Fibroblast of gingiva (primary cell): ENCODE data around the gene GHR.

Experiments used
- DNase-seq: peaks from one replicate; pipeline ENCODE4 v3.0.0-alpha.2; 2011; ENCODE audit warnings: low read depth

The GHR gene

GRCh38 chr5:42462083-42462482, 38.8 kb downstream of the GHR start:
- no peak for DNase-seq

- no peak for DNase-seq
Measured at GRCh38 chr5:42467572-42467971, 44.3 kb downstream of the GHR start.

- DNase-seq, result no peak
Measured at GRCh38 chr5:42467981-42468524, 44.8 kb downstream of the GHR start.

GRCh38 chr5:42483472-42484154, 60.4 kb downstream of the GHR start:
- DNase-seq, result no peak

GRCh38 chr5:42487077-42487476, 63.8 kb downstream of the GHR start:
- no peak for DNase-seq

- DNase-seq, result no peak
Measured at GRCh38 chr5:42487821-42488220, 64.6 kb downstream of the GHR start.

- DNase-seq, result no peak
Measured at GRCh38 chr5:42490831-42491230, 67.6 kb downstream of the GHR start.

GRCh38 chr5:42491699-42492098, 68.5 kb downstream of the GHR start:
- DNase-seq, result no peak

- DNase-seq, result no peak
Measured at GRCh38 chr5:42492974-42493373, 69.7 kb downstream of the GHR start.

GRCh38 chr5:42494414-42494813, 71.2 kb downstream of the GHR start:
- no peak for DNase-seq

- peak; percentile 34 for DNase-seq
Measured at GRCh38 chr5:42495914-42496313, 72.7 kb downstream of the GHR start.

- DNase-seq, result peak; percentile 20
Measured at GRCh38 chr5:42496397-42497156, 73.3 kb downstream of the GHR start.

- DNase-seq, result no peak
Measured at GRCh38 chr5:42498000-42498399, 74.8 kb downstream of the GHR start.

- peak; percentile 6 for DNase-seq
Measured at GRCh38 chr5:42499016-42499415, 75.8 kb downstream of the GHR start.

GRCh38 chr5:42500003-42500599, 76.9 kb downstream of the GHR start:
- DNase-seq, result no peak

GRCh38 chr5:42502613-42503470, 79.6 kb downstream of the GHR start:
- DNase-seq, result peak; percentile 42

GRCh38 chr5:42506662-42507061, 83.4 kb downstream of the GHR start:
- DNase-seq, result no peak

GRCh38 chr5:42507451-42508097, 84.3 kb downstream of the GHR start:
- peak; percentile 3 for DNase-seq

- no peak for DNase-seq
Measured at GRCh38 chr5:42513246-42513645, 90.0 kb downstream of the GHR start.

GRCh38 chr5:42514754-42515153, 91.5 kb downstream of the GHR start:
- no peak for DNase-seq

- DNase-seq, result no peak
Measured at GRCh38 chr5:42515504-42515903, 92.3 kb downstream of the GHR start.
